Measurements from ENCODE around the gene ZBTB4.

DNA sequence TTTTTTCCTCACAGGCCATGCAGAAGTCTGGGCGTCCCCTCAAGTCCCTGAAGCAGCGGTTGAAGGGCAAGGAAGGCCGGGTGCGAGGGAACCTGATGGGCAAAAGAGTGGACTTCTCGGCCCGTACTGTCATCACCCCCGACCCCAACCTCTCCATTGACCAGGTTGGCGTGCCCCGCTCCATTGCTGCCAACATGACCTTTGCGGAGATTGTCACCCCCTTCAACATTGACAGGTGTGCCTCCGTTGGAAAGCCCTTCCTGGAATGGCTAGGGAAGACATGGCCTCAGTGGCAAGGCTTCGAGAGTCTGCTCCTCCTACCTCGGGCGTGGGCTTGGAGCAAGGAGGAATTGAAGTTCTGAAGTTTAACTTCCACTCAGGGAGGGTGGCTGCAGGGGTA is 18.2 kb upstream of the ZBTB4 start:
- TF ChIP-seq CTCF (IDR thresholded peaks at IDR 0.05) (no peak), POLR2A (IDR thresholded peaks at IDR 0.05) (no peak)

Measured in uterus (tissue), 2 donors.